ES-I3 (cell line): ENCODE measurements around the gene MAP3K2.

Experiments
- H3K36me3 ChIP-seq: 2 replicates; pipeline ENCODE4 v1.6.1; 2013; ENCODE audit warnings: mild to moderate bottlenecking, low read length, control low read depth, moderate library complexity; ENCODE audit not compliant: insufficient read depth
- H3K4me1 ChIP-seq: 2 replicates; pipeline ENCODE4 v1.6.1; 2013; ENCODE audit warnings: mild to moderate bottlenecking, control low read depth, low read length; ENCODE audit not compliant: insufficient read depth
- H3K9ac ChIP-seq: 2 replicates; pipeline ENCODE4 v1.6.1; 2013; ENCODE audit warnings: low read depth, mild to moderate bottlenecking, low read length, moderate library complexity
- H3K9me3 ChIP-seq: 2 replicates; pipeline ENCODE4 v1.6.1; 2013; ENCODE audit warnings: mild to moderate bottlenecking, low read length, moderate library complexity; ENCODE audit not compliant: control insufficient read depth, insufficient read depth

MAP3K2 gene

DNA sequence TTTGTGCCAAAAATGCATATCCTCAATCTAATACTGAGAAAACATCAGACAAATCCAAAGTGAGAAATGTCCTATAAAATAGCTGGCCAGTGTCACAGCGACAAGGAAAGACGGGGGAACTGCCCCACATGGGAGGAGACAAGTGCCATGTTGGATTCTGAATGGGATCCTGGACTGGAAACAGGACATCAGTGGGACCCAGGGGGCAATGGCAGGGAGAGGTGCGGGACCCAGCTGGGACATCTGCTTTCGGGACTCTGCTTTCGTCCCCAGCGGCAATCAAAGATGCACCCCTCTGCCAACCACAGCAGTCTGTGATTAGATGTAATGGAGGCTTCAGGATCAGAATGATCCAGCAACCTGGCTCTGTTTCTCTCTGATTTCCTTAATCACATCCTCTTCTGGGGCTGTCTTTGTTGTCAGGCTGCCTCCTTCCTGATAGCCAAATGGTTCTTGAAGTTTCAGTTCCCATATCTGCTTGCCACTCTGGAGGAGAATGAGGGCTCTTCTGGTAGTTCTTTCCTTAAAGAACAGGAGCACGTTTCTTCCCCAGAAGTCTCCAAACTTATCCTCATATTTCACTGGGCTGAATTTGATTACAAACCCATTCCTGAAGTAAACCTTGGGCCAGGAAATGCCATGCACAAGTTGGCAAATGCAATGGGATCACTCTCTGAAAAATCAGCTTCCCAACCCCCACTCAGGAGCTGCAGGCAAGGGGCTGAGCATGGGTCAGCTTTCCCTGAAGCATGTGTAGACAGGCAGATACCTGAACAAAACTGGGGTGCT, 16.9 kb upstream of the MAP3K2 start:
- peaks cover 33% of the 10 kb centered on the region for H3K4me1 ChIP-seq
- H3K9me3 ChIP-seq = no peaks in the 10 kb centered on the region
- no peaks in the 10 kb centered on the region for H3K36me3 ChIP-seq
- H3K9ac ChIP-seq = no peak overlapping the region

GRCh38 chr2:127403460-127403859, 15.7 kb upstream of the MAP3K2 start:
- Histone ChIP-seq H3K9me3 (no peaks in the 10 kb centered on the region), H3K4me1 (peaks cover 33% of the 10 kb centered on the region), H3K36me3 (no peaks in the 10 kb centered on the region), H3K9ac (no peak overlapping the region)

DNA sequence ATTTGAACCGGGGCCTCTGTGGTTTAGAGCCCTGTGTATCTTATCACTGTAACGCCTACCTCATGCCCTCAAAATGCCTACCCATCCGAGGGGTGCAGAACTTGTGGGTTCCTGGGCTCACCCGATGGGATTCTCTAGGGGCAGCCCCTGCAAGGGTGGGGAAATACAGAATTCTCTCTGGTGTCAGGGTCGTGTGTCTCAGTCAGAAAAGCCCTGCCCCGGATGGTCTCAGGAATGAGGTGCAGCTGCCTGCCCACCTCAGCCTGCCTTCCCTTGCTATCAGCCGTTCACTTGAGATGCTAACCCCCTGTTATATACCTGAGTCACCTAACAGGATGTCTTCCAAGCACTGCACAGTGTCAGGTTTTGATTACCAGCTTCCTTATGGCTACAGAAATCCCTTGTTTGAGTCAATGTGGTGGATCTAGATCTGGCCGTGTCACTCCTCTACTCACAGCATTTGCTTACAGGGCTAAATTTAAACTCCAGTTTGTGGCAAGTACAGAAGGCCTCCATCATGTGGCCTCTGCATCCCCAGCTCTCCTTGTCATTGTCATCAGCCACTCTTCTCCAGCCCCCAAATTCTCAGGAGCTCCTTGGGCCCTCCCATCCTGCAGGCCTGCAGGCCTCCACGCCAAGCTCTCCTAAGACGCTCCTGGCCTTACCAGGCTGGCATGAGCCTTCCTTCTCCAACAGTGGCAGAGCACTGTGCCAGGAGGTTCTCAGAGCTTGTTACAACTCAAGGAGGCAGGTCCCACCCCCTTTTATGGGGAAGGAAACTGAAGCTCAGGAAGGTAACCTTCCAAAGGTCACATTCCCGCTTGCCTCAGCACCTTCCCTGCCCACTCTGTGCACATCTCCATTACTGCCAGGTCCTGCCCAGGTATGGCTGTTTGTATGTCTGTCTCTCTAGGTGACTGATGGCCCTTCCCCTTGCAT, 14.3 kb upstream of the MAP3K2 start:
- Histone ChIP-seq H3K9me3 (no peaks in the 10 kb centered on the region), H3K4me1 (peaks cover 35% of the 10 kb centered on the region), H3K36me3 (no peaks in the 10 kb centered on the region), H3K9ac (no peak overlapping the region)

DNA sequence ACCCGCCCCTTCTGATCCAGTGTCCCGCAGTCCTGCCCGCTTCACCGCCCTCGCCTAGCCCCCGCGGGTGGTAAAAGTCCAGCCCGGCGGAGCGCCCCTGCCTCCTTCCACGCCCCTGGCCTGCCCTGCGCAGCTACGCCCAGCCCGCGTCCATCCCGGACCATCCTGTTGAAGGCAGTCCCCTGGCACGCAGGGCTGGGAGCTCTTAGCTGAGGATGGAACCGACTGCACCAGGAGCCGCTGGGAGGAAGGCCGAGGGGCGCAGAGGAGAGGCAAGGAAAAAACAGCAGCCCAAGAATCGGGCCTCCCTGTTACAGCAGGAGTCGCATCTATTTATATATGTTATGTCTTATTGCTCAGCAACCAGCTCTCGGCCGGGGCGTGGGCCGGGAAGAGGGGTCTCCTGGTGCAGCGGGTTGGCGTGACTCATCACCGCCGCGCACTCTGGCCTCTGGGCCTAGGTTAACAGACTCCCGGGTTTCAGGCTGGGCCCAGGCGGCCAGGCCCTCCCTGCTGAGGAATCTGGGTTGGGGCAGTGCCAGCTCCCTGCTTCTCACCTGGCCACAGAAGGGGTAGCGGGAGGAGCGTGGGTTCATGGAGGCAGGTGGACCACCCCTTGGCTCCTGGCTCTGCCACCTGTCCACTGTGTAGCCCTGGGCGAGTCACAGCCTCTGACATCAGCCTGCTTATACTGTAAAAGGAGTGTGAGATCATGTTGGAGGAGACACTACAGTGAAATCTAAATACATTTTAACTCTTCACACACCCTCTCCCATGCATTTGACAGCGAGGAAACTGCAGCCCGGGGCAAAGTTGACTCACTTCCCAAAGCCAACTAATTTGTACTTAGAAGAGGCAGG, 13.4 kb upstream of the MAP3K2 start:
- H3K9ac ChIP-seq = peak overlapping the region; percentile 9; the same call in 1 of the 2 replicates
- H3K4me1 ChIP-seq = peaks cover 35% of the 10 kb centered on the region
- no peaks in the 10 kb centered on the region for H3K36me3 ChIP-seq
- H3K9me3 ChIP-seq = no peaks in the 10 kb centered on the region

- H3K9me3 ChIP-seq = no peaks in the 10 kb centered on the region
- peaks cover 32% of the 10 kb centered on the region for H3K4me1 ChIP-seq
- no peak overlapping the region; the same call in 1 of the 2 replicates for H3K9ac ChIP-seq
- H3K36me3 ChIP-seq = no peaks in the 10 kb centered on the region
Measured at GRCh38 chr2:127400533-127400896, 12.7 kb upstream of the MAP3K2 start.

DNA sequence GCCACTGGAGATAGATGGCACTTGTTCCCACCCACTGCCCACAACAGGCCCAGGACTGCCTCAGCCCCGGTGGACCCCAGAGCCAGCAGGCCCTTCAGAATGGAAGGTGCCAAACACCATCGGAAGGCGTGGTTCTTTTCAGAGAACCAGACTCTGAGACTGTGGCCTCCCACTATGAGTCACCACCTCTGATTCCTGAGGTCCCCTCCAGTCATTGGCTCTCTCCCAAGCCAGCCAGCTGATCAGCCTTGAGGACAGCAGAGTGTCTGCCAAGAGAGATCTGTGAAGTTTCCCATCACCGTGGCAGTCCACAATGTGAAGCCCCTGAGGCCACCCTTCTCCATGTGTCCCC, 10.4 kb upstream of the MAP3K2 start:
- Histone ChIP-seq H3K9me3 (no peaks in the 10 kb centered on the region), H3K9ac (no peak overlapping the region), H3K4me1 (peaks cover 24% of the 10 kb centered on the region), H3K36me3 (no peaks in the 10 kb centered on the region; the same call in 1 of the 2 replicates)

- Histone ChIP-seq H3K4me1 (peaks cover 23% of the 10 kb centered on the region), H3K9ac (no peak overlapping the region), H3K9me3 (no peaks in the 10 kb centered on the region), H3K36me3 (no peaks in the 10 kb centered on the region; the same call in 1 of the 2 replicates)
Measured at GRCh38 chr2:127397568-127398238, 9.9 kb upstream of the MAP3K2 start.

DNA sequence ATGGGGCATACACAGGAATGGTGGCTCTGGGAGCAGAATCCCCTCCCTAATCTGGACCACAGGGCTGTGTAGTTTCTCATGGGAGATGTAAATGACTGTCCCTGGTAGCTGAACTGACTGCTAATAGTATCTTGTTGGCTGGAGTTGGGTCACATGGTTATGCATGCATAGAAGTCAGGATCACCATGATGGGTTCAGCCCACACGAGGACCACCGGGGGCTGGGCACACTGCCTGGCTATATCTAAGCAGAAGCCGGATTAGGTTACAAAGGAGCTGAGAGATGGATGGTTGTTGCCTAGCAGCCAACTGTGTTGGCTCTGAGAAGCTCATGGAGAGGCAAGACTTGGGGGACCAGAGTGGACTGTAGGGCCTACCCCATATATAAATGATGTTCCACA, 6.7 kb upstream of the MAP3K2 start:
- Histone ChIP-seq H3K9ac (no peak overlapping the region), H3K9me3 (no peaks in the 10 kb centered on the region), H3K4me1 (peaks cover 6% of the 10 kb centered on the region; the same call in 1 of the 2 replicates), H3K36me3 (no peaks in the 10 kb centered on the region; the same call in 1 of the 2 replicates)

DNA sequence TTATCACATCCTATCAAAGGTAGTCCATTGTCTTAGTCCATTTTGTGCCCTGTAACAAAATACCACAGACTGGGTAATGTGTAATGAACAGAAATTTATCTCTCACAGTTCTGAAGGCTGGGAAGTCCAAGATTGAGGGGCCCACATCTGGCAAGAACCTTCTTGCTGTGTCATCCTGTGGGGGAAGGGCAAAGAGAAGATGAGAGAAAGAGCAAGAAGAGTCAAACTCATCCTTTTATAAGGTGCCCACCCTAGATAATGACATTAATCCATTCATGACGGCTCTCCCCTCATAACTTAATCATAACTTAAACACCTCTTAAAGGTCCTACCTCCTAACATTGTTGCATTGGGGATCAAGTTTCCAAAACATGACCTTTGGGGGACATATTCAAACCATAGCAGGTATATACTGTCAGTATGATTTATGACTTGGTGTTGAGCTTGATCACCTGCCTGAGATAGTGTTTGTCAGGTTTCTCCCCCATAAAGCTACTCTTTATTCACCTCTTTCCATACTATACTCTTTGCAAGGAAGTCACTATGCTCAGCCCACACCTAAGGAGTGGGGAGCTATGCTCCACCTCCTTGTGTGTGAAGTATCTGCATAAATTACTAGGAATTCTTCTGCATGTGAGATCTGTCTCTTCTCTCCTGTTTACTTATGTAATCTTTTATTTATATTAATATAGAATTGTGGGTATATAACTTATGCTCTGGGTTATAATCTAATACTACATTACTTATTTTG, 5.2 kb upstream of the MAP3K2 start:
- H3K9me3 ChIP-seq = no peaks in the 10 kb centered on the region
- H3K36me3 ChIP-seq = no peaks in the 10 kb centered on the region; the same call in 1 of the 2 replicates
- H3K4me1 ChIP-seq = peaks cover 7% of the 10 kb centered on the region; the same call in 1 of the 2 replicates
- no peak overlapping the region for H3K9ac ChIP-seq

- Histone ChIP-seq H3K4me1 (0 out of 2 replicates have a peak, but pooled peaks cover 6% of the 10 kb centered on the region), H3K9me3 (no peaks in the 10 kb centered on the region), H3K9ac (no peak overlapping the region), H3K36me3 (no peaks in the 10 kb centered on the region; the same call in 1 of the 2 replicates)
Measured at GRCh38 chr2:127392133-127392827, 4.5 kb upstream of the MAP3K2 start.

DNA sequence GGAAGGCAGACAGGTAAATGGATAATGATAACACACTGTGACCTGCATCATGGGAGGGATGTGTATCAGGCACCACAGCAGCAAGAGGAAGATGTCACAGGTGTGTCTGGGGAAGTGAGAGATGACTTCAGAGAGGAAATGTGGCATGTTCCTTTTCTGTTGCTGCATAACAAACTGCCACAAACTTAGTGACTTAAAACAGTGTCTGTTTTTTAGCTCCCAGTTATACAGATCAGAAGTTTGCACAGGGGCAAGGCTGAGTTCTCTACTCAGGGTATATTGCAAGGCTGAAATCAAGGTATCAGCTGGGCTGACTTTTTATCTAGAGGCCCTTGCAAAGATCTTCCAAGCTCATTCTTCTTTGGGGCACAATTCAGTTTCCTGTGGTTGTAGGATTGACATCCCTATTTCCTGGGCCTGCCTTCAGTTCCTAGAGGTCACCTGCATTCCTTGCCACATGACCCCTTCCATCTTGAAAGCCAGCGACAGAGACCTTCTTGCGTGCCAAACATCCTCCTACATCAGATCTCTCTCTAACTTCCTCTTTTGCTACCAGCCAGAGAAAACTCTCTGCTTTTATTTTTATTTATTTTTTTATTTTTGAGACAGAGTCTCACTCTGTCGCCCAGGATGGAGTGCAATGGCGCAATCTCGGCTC, 2.1 kb upstream of the MAP3K2 start:
- H3K4me1 ChIP-seq = peaks cover 11% of the 10 kb centered on the region; the same call in 1 of the 2 replicates
- H3K36me3 ChIP-seq = no peaks in the 10 kb centered on the region; the same call in 1 of the 2 replicates
- no peak overlapping the region for H3K9ac ChIP-seq
- no peaks in the 10 kb centered on the region for H3K9me3 ChIP-seq

GRCh38 chr2:127388423-127389164, 819 bp upstream of the MAP3K2 start:
- Histone ChIP-seq H3K36me3 (no peaks in the 10 kb centered on the region), H3K9me3 (no peaks in the 10 kb centered on the region), H3K9ac (peak overlapping the region; percentile 70; the same call in 1 of the 2 replicates), H3K4me1 (peaks cover 11% of the 10 kb centered on the region; the same call in 1 of the 2 replicates)
